Measurements from ENCODE around the gene PAK5. TPM values are rescaled to one million over a fixed set of nuclear protein-coding genes. Genes with fewer than 3 reads are reported as not detected.

The PAK5 gene
- total RNA-seq, 1 donor from 2014 or later = 33.0 TPM

DNA sequence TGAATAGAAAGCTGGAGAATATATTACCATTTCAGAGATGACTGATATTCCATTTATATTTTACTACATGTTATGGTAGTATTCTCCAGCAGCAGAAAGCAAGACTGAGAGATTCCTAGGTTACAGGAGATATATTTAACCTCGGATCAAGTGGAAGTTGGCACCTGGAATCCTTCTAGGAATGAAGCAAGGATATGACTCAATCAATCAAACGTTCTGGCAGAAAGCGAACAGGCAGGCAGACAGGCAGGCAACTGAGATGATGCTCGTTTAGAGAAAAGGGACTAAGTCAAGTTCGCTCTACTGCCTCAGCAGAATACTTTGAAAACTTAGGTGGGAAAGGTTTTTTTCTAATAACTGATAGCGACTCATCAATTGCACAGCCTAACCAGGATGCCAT, 46.2 kb downstream of the PAK5 start:
- FAIRE-seq = no peak
- no peak for DNase-seq (ENCODE audit: low spot score in 2 of 2)

DNA sequence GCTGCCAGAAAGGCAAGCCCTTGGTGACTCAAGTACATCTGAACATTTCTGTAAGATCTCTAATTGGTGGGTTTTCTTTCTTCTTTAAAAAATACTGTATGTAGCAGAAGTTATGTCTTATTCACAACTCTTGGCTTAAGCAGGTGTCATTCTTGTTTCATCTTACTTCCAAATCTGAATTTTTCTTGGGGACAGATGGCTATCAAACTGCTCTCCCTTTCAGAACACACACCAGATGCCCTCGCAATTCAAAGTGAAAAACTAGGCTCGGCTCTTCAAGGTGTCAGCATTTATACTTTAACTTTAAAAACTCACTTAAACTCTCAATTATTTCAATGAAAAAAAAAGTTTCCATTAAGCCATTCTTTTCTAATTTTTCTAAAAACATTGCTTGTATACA, 49.7 kb downstream of the PAK5 start:
- DNase-seq (ENCODE audit: low spot score in 2 of 2) (no peak), FAIRE-seq (no peak)

DNA sequence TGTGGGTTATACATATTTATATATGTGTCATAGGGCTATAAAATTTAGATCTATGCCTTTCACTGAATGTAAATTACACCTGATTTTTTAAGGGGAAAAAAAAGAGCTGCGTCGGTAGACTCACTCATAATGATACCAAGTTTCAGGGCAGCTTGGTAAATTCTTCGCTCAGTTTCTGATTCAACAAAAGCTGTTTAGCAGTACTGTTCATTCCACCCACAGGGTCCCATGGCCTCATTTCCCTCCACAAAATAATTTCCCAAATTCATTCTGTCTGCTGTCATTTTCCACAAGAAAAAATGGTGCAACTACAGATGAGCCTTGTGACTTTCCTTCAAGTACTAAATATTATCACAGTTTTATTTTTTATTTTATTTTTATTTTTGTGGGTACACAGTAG, 63.7 kb downstream of the PAK5 start:
- FAIRE-seq = no peak
- no peak for DNase-seq (ENCODE audit: low spot score in 2 of 2)

DNA sequence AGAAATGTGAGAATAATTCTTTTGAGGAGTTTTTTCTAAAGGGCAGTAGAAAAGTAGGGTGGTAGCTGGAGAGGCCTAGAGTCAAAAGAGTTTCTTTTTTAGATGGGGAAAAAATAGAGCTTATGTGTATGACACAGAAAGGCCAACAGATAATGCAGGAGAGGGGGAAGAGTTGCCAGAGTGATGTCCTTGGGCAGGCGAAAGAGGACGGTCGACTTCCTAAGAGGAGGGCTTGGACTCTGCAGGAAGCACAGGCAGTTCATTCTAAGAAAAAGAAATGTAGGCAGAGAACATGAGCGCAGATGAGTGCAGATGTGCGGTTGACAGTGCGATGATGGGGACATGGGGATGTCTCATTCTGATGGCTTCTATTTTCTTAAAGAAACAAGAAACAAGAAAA, 68.9 kb downstream of the PAK5 start:
- FAIRE-seq (no peak), DNase-seq (ENCODE audit: low spot score in 2 of 2) (no peak)

DNA sequence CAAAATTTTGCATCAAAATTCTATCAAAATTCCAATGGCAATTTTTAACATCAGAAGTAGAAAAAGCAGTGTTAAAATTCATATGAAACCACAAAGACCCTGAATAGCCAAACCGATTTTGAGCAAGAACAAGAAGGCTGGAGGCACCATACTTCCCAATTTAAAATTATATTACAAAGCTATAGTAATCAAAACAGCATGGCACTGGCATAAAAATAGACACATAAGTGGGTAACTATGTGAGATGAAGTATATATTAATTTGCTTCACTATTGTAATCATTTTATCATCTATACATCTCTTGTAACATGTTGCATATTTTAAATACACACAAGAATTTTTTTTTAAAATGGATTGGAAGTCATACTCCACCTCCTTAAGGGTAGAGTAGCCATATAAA, 77.4 kb downstream of the PAK5 start:
- no peak for FAIRE-seq
- DNase-seq (ENCODE audit: low spot score in 2 of 2) = no peak

DNA sequence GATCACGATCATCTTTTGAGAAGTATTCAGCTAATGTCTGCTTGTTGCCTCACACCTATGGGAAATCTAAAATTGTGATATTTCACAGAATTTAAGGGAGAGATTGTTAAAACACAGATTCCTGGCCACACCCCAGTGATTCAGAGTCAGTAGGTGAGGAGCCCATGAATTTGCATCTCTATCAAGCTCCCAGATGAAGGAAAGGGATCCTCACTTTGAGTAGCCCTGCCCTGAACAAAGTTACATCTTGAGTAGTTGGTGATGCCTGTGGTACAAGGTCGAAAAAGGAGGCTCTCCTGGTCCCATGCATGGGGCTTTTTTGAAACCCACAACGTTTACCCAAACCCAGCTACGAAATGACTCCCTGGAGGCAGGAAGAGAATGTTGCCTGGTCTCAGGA, 79.5 kb downstream of the PAK5 start:
- FAIRE-seq (no peak), DNase-seq (ENCODE audit: low spot score in 2 of 2) (no peak)

DNA sequence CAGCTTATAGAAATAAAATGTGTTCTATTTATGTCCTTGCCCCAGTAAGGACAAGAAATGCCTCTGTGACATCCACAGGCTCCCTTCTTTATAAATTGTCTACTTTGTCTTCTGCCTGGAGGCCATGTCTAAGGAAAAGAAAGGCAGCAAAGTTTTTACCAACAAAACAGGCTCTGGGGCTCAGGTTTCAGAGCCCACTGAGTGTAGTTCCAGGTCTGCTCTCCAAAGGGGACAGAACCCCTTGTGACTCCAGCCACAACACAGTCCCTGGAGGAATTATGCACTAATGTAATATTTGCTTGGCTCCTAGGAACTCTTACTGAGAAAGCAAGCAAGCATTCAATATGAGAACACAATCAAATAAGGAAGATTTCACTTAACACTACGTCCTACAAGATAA, 80.1 kb downstream of the PAK5 start:
- FAIRE-seq (no peak), DNase-seq (ENCODE audit: low spot score in 2 of 2) (no peak)

DNA sequence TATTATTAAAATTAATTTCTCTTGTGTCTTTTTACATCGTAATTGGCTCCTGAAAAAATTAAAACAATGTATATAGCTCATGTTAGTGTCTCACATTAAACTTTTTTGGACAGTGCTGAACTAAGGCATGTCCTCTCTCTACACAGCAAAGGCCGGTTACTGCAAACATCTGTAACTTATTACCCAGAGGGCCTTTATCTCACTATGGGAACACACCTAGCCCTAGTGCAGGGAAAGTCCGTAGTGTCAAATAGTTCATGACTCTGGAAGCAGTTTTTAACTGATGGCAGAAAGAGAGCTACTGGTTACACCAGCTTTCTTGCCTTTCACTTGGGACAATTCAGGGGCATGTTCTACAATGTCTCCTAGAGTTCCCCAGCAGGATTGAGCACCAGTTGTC, 82.2 kb downstream of the PAK5 start:
- no peak for FAIRE-seq
- DNase-seq (ENCODE audit: low spot score in 2 of 2) = no peak

DNA sequence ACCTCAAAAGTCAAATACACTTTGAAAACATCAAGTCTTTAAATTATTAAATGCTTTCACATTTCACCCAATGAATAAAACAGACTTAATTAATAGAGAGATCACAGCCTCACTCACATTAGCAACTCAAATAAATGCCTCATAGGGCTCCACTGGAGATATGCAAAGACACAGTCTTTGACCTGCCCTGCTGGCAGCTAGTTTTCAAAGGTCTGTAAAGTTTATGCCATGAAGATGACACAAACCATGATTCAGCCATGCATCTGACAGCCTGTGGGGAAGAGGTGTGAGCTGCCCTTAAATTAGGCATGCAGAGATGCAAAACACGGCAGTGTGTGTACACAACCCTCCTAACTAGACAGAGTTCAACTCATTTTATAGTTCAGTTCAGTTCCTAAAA, 83.6 kb downstream of the PAK5 start:
- FAIRE-seq (no peak), DNase-seq (ENCODE audit: low spot score in 2 of 2) (no peak)

DNA sequence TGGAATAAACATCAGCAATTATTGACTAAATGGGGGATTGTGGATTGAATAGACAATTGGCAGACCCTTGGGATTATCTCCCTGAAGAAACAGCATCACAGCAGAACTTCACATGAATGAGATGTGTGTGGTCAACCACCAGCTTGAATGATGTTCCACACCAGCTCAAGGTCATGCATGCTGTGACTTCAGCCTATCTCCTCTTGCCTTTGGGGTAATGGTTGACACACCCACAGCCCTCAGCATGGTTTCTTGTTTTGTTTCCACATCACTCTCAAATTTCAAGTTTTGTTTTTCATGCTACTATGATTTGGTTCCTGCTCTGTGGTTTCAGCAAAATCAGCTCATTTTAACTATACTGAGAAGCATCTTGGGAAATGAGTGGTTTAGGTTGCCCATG, 94.3 kb downstream of the PAK5 start:
- no peak for FAIRE-seq
- DNase-seq (ENCODE audit: low spot score in 2 of 2) = no peak

DNA sequence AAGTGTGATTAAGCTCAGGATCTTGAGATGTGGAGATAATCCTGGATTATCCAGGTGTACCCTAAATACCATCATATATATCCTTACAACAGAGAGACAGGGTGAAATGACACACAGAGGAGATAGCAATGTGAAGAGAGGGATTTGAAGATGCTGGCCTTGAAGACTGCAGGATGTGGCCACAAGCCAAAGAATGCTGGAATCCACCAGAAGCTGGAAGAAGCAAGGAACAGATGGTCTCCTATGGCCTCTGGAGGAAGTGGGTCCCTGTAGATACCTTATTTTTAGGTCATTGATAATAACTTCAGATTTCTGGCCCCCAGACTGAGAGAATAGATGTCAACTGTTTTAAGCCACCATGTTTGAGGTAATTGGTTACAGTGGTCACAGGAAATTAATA, 95.0 kb downstream of the PAK5 start:
- no peak for FAIRE-seq
- DNase-seq (ENCODE audit: low spot score in 2 of 2) = no peak

DNA sequence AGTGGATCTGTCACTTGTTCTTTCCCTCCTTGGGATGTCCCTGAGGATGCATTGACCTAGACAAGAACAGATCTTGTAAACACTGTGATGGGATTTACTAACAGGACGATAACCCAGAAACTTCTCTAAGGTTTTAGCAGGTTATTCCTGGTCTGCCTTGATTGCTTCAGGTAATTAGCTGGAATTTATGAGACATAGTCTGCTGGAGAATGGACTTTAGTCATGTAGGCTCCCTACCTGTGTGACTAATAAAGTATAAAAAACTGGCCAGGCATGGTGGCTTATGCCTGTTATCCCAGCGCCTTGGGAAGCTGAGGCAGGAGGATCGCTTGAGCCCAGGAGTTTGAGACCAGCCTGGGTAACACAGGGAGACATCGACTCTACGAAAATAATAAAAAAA, 96.1 kb downstream of the PAK5 start:
- no peak for FAIRE-seq
- no peak for DNase-seq (ENCODE audit: low spot score in 2 of 2)

DNA sequence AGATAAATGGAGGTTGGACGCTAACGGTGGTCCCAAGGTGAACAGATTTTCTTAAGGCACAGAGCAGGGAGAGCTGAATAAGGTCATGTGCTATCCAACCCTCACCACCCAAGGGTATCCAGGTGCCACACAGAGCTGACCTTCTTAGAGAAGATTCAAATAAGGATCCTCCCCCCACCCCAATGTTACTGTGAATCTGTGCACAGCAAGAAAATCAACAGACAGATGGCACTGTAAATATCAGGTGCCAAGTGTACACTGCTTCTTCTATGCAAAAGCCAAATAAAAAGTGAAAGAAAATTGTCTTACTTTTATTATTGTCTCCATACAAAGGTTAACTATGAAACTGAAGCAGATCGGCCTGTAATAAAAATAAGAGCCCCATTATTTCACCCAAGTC, 96.9 kb downstream of the PAK5 start:
- DNase-seq (ENCODE audit: low spot score in 2 of 2) (no peak), FAIRE-seq (no peak)

DNA sequence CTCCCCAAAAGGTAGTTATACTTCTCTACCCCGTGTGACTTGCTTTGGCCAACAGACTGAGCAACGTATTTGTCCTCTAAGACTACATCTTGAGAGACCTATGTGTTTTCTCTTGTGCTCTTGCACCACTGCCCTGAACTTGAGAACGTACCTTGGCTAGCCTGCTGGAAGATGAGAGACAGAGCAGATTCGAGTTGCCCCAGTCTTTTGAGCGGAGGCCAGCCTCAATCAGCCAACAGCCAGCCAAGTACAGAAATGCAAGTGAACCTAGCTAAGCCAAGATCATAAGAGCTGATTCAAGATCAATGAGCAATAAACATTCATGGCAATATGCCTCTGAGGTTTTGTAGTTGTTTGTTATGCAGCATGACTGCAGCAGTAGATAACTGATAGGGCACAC, 98.4 kb downstream of the PAK5 start:
- FAIRE-seq (no peak), DNase-seq (ENCODE audit: low spot score in 2 of 2) (no peak)

DNA sequence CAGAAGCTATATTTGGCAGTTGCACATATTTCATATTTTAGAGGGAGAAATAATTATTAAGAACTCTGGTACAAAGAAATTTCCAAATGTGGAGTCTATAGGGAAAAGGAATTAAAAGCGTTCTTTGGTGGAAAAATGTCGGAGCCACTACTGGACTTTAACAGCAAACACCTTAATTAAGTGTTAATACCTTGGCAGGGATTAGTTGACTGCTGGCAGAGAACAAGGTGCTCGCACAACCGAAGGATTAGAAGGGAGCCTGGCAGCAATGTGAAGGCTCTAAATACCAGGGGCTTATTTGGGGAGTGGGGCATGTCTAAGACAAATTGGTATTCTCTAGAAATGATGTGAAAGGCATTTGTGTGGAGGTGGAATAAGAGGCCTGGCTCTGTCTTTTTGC, 98.9 kb downstream of the PAK5 start:
- FAIRE-seq = no peak
- no peak for DNase-seq (ENCODE audit: low spot score in 2 of 2)

DNA sequence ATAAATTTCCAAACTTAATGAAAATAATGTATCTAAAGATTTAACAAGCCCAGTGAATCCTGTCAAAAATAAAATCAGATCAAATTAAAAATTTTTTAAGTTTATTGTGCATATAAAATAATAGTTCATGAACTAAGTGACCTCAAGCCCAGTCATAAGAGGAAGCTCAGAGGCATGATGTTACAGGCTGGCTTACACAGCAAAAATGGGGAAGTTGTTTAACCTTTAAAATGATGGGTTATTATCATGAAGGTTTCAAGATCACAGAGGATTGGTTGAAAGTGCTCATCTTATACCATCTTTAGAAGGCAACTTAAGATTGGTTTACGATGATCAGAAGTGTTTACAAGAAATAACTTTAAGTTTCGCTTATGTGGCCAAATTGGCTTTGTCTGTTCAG, 102.5 kb downstream of the PAK5 start:
- FAIRE-seq (no peak), DNase-seq (ENCODE audit: low spot score in 2 of 2) (no peak)

DNA sequence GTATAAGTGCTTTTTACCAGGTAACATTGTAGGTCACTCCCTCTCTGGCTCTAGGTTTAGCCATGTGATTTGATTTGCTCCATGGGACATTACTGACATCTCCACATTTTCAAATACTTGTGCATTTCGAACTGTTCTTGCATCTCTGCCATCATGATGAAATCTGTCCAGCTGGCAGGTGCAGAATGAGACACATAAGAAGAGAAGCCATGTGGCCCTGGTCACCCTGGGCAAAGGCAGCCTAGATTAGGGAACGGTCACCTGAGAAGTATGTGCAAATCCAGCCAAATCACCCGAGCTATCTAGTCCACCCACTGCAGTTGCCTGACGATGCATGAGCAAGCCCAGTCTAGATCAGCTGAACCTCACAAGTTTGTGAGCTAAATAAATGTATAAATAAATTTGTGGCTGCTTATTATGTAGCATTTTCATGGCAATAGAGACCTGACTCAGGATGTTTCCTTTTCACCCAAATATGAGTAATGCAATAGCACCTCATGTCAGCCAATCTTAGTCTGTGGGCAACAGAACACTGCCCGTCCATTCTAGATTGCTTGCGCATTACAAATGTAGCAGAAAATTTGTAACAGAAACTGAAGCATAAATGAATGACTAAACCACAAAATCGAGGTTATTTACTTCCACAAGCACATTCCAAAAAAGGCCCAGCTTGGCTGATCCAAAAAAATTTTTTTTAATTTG, 115.2 kb downstream of the PAK5 start:
- FAIRE-seq = no peak
- DNase-seq (ENCODE audit: low spot score in 2 of 2) = no peak

DNA sequence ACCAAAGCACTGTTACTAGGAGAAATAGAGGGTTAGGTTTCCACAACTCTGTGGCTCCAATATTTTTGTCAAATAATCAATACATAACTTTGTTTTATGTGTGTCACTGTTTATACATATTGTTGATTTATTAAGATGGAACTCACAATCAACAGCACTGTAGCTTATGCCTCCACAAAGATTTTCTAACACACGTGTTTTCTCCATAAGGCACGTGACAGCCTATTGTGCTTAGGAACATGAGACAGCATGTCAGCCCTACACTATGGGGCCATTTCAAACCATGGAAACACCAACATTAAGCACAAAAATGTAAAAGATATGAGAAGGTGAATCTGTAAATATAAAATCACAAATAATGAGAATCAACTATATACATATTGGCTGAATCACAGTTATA, 127.0 kb downstream of the PAK5 start:
- DNase-seq (ENCODE audit: low spot score in 2 of 2) = no peak
- FAIRE-seq = no peak

DNA sequence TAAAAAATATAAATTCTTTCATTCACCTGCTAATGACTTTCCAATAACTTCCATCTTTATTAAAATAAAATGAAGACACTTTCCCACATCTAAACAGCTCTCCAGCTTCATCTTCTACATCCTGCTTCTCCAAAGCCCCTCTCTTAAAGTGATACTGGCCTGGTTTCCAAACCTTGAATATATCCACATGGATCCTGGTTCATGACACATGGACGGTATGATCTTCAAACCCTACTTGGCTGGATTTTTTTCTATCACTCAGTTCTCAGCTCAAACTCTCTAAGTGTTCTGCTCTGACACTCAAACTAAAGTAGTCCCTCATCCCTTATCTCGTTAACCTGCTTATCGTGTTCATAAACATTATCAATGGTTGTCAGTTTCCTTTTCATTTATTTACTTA, 128.2 kb downstream of the PAK5 start:
- FAIRE-seq (no peak), DNase-seq (ENCODE audit: low spot score in 2 of 2) (no peak)

DNA sequence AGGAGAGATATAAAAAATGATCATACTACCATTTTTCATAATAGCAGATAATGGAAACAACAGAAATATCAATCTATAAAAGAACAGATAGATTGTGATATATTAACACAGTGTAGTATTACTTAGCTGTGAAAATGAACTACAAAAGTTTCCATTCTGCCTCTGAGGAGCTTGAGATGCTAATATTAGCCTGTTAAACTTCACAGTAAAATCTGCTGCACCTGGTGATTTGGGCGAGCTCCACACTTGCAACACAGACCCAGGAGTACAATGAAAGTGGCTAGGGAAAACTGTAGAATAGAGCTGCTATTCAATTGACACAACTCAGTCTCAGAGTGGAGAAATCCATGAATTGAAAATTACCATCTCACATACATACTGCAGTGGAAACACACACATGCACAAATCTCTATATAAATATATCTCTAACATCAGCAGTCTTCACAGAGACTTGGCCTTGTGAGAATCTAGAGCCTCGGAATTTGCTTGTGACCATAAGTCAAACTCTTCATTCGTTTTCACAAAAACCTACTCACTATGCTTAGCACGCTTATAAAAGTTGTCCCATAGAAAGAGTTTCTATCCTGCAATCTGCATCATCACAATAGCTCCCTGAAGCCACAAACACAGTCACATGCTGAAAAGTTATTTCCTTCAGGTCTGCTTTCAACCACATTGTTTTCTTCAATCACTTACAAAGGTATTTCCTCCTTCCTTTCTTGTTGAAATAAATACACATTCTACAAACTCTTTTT, 133.0 kb downstream of the PAK5 start:
- no peak for DNase-seq (ENCODE audit: low spot score in 2 of 2)
- FAIRE-seq = no peak

DNA sequence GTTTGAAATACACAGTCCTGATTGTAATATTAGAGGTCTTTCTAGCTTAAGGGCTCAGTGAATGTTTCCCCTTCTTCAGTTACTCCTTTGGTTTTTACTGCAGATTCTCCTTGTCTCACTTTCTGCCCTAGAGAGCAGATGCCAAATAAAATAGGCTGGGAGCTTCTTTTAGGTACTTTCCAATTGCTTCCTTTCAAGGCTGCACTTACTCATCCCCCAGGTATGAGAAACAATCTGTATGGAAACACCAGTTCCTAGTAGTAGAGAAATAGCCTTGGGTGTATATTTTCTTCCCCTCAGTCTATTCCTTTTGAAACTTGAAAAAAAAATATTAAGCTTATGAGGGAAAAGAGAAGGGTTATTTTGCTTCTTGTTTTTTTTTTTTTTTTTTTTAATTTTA, 139.7 kb downstream of the PAK5 start:
- no peak for DNase-seq (ENCODE audit: low spot score in 2 of 2)
- no peak for FAIRE-seq

DNA sequence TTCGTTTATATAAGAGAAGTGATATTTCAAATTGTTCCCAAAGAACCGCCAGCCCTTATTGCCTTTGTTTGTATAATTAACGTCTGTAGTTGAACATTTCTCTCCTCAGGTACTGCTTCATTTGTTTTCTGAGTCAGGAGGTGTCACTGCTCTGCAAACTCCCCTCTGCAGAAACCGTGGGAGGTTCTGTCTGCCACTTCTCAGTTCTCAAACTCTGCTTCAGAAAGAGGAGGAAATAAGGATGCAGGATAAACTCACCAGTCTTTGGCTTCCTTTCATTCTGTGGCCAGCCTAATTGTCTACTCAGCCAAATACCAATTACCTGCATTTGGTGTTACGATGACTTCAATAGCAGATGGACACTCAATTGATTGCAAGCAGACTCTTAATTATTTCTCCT, 149.8 kb downstream of the PAK5 start:
- no peak for FAIRE-seq
- DNase-seq (ENCODE audit: low spot score in 2 of 2) = no peak

DNA sequence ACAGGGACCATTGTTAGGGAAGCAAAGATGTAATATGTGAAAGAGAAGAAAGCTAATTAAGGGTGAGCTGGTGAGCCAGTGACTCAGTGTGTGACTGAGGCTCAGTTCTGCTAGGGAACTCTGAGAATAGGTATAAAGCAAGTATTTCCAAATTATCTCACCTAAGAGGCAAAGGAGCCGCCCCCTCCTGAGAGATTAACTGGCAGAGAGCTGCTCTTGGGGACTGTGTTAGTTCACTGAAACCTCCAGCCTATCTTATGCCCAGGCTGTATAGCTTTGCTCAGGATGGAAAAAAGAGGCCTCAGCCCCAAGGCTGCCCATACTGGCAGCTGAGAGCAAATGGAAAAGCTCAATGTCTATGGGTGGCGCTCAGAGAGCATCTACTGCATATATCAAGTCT, 152.0 kb downstream of the PAK5 start:
- FAIRE-seq (no peak), DNase-seq (ENCODE audit: low spot score in 2 of 2) (no peak)

All from frontal cortex (tissue), 4 donors.